Posterior cingulate gyrus (tissue), 11 donors: ENCODE data around the gene MRRF.

ENCODE experiments used
- DNase-seq, 10 donors: peaks; one replicate each; pipeline versions ENCODE4 v3.0.0 to v3.0.0-alpha.2; 2020 to 2021; ENCODE audit warnings: mixed read lengths in 3 of 10
- intact Hi-C: fragments of 100-400 bp; cut with DNase I; formaldehyde crosslinking; loops from one replicate; pipeline ENCODE4 v1.15.1; 2023

The MRRF gene

DNA sequence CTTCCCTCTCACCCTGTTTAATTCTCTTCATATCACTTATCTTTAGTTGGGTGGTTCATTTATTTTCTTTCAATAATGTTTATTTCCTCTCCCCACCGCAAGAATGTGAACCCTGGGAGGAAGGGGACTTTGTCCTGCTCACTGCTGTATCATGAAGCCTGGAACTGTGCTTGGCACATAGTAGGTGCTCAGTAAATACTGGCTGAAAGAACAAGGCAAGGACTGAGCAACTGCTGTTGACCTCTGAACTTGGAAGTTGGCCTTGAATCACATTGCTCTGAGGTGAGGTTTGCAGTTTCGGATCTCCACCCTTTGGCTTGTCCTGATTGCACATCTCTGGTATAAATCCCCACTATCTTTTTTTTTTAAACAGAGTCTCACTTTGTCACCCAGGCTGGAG is 84.1 kb downstream of the MRRF start:
- intact Hi-C loops = loop anchor here (5.0 kb wide), 1 partner anchor 81 kb away; no protein-coding TSS in a partner anchor
- no peak for DNase-seq

DNA sequence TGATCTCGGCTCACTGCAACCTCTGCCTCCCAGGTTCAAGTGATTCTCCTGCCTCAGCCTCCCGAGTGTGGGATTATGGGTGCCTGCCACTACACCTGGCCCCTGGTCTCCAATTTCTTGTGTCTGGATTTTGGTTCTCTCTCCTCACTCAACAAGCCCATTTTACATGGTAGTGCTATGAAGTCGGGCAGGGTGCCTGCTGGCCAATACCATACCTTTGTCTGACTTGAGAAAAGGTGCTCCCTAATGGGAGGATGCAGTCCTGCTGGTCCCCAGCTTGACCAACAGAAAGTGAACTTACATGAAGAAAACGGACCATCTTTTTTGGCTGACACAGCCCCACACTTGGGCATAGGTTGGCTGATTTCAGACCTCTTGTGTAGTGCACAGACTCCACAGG is 84.5 kb downstream of the MRRF start:
- peak in 1 of 10 donors; percentile 65 for DNase-seq
- intact Hi-C loops = loop anchor here (5.0 kb wide), 1 partner anchor 82 kb away; no protein-coding TSS in a partner anchor

DNA sequence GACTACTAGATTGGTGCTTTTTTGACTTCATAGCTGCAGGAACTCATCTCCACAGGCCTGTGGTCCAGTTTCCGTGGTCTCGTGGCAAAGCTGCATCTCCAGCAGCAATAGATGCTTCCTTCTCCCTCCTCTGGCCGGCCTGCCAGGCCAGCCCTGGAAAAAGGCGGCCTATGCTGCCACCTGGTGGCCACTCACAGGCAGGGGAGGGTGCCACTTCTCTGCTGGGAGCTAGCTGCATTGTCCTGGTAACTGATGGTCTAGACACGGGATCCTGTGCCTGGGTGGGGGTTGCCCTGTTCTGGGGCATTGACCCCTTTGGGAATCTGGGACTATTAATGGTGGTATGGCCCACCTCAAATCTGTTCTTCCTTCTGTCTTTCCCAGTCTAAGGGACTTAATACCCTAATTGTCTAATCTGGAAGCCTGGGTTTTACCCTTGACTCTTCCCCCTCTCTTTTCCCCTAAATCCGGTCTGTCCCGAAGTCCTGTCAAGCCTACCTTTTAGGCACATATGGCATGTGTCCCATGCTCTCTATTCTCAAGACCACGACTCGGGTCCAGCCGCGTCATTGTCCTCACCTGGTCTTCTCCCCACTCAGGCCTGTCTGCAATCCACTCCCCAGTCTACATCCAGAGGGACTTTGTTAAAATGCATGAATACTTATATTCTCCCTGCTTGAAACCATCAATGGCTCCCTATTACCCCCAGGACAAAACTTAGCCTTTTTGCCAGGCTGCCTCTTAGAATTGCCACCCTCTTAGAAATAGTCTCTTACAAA is 86.1 kb downstream of the MRRF start:
- intact Hi-C loops = loop anchor here (1.0 to 10.0 kb wide), 3 partner anchors 225 to 464 kb away; no protein-coding TSS in a partner anchor
- DNase-seq = peak; percentile 80 to 99 (median 90)

DNA sequence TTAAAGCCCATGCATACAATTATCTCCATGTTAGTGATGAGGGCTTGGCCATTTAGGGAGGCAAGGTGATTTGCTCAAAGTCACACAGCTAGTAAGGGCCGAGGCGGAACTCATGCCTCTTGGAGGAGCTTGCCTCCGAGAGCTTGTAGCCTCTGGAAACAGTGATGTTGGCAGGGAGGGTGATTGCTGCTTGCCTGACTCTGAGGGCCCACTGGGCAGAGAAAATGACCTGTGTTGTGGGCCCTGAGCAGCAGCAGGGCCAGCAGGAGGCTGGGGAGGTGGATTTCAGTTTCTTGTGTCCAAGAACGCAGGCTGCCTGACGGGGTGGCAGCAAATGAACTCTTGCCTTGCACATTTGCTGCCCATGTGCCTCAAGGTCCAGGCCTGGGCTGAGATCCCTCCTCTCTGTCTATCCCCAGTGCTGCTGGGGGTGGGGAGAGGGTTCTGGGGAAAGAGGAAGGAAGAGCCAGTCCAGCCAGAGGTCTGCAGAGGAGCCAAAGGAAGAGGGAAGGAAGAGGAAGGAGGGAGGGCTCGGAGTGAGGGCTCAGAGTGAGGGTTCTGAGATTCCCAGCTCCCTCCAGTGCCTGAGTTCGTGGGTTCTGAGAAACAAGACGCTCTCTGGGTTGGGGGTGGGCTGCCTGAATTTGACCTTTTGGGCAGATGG is 90.0 kb downstream of the MRRF start:
- intact Hi-C loops = loop anchor here (10.0 kb wide), 1 partner anchor 460 kb away; no protein-coding TSS in a partner anchor
- DNase-seq = peak in 3 of 10 donors; percentile 16 to 79 (median 57)

DNA sequence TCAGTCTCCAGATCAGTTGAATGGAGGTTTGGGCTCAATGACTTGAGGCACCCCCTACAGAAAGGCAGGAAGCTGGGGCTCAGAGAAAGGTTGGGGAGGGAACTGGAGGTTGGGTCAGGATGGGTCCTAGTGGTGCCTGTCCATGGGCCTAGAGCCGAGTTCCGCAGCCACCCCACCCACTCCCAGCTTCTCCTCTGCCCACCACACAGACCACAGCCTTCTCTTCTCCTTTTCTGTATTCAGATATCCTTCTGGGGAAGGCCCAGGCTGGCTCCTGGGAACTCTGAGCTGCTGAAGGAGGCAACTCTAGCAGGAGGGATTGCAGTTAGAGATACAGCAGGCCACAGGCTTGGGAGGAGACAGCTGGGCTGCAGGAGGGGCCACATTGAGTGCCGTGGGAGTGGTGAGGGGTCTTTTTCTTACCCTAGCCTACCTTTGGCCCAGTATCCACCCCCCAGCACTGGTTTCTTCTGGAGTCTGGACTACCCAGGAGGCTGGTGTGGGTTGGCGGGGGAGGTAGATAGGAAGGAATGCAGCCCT is 90.7 kb downstream of the MRRF start:
- peak in 2 of 10 donors; percentile 40 to 64 for DNase-seq
- intact Hi-C loops = loop anchor here (10.0 kb wide), 1 partner anchor 459 kb away; no protein-coding TSS in a partner anchor

DNA sequence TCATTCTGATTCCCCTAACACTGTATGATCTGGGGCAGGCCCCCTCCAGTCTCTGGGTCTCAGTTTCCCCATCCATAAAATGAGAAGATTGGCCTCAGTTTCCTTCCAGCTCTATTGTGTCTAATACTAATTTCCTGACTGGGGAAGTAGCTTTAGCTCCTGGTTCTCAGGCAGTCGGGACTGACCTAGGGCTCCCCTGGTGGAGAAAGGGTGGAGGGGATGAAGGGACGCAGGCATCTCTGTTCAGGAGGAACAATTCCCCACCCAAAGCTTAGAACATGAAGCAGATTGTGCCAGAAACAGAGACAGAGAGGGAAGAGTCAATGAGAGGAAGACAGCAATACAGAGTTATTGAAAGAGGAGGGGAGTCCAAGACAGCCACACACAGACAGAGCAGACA is 91.9 kb downstream of the MRRF start:
- intact Hi-C loops = loop anchor here (10.0 kb wide), 1 partner anchor 458 kb away; no protein-coding TSS in a partner anchor

DNA sequence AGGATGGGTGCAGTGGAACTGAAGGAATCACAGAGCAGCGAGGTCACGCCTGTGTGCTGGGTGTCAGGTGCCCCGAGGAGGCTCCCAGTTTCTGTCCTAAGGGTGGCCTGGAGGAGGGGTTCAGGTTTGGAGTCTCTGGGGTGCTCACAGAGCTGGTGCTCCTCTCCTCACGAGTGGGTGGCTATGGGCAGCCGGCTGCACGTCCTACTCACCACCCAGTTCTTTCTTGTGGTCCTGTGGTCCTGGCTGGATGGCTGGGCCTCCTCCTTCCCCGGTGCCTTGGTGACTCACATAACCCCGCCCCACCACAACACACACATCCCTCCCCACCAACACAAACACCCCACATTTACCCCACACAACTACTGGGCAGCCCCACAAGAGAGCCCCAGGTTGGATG is 96.2 kb downstream of the MRRF start:
- intact Hi-C loops = loop anchor here (10.0 kb wide), 1 partner anchor 94 kb away; no protein-coding TSS in a partner anchor
- DNase-seq = peak in 3 of 10 donors; percentile 48 to 77 (median 52)

More for the DNA sequence above, 91.9 kb downstream of the MRRF start:
- peak in 2 of 10 donors; percentile 20 to 65 for DNase-seq

DNA sequence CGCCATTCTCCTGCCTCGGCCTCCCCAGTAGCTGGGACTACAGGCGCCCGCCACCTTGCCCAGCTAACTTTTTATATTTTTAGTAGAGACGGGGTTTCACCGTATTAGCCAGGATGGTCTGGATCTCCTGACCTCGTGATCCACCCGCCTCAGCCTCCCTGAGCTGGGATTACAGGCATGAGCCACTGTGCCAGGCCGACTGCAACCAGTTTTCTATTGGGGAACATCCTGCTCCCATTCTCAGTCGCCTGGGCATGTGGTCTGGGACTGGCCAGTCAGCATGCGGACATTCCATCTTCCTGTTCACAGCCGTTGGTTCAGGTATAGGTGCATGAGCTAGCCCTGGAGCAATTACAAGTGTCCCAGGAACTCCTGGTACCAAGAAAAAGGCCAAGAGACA is 98.4 kb downstream of the MRRF start:
- intact Hi-C loops = loop anchor here (10.0 kb wide), 1 partner anchor 92 kb away; no protein-coding TSS in a partner anchor
- peak in 1 of 10 donors; percentile 56 for DNase-seq

DNA sequence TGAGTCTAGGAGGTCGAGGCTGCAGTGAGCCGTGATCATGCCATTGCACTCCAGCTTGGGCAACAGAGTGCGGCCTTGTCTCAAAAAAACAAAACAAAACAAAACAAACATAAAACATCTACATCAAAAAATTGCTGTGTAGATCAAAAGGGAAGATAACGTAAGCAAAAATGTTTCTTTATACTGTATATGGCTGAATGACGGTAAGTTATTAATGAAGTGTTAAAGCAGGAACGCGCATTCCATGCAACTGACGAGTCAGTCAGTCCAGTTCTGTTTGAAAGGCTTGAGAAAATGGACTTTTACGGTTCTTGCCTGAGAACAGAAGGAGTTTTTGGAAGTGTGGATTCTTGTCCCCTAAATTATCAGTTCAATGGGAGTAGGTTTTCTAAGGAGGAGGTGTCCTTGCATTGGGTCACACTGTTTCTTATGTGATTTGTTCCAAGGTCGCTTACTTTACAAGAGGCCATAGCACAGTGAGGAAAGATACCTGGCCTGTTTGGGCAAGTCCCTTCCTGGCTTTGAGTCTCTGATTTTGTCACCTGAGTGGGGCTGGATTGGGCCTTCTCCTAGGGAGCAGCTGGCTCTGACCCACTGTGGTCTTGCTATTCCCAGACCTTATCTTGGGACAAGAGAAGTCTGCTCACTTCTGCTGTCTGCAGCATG is 99.6 kb downstream of the MRRF start:
- peak in 1 of 10 donors; percentile 39 for DNase-seq
- intact Hi-C loops = loop anchor here (10.0 kb wide), 1 partner anchor 91 kb away; no protein-coding TSS in a partner anchor

DNA sequence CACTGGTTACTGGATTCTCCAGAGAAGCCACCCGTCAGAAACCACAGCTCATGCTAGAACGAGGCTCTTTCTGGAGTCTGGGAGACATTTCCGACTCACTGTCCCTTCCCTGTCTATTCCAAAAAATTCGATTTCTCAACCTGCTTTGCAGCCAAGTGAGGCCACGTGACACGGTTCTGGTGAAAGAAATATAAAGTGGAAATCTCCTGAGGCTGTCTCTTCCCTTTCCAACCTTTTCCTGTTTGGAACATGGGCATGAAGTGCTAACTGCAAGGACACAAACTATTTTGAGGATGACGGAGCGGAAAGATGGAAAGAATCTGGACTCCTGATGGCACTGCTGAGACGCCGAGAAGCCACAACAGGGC is 100.1 kb downstream of the MRRF start:
- DNase-seq = peak in 1 of 10 donors; percentile 28
- intact Hi-C loops = loop anchor here (10.0 kb wide), 1 partner anchor 90 kb away; no protein-coding TSS in a partner anchor

DNA sequence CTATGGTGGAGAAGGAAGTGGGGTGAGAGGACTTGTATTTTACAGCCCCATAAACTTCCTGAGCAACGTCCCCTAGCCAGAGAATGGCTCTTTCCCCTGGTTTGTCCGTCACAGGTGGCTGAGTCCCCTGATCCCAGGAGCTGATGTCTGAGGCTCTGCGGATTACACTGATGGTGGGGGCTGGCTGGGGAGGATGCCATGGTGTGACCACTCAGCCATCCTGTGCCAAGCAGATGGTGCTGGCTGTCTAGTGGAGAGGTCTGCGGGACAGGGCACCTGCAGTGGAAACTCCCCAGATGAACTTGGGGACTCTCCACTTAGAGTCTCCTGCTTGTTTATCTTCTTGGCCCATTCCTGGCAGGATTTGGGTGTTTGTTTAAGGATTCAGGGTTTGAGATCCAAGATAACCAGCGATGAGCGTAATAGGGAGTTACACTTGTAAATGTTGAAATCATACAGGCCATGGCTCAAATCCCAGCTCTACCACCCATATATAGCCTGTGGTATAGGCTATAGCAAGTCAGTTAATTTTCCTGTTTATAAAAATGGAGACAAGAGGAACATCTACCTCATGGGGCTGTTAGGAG is 101.5 kb downstream of the MRRF start:
- peak in 2 of 10 donors; percentile 33 to 57 for DNase-seq
- intact Hi-C loops = loop anchor here (10.0 kb wide), 1 partner anchor 89 kb away; no protein-coding TSS in a partner anchor

DNA sequence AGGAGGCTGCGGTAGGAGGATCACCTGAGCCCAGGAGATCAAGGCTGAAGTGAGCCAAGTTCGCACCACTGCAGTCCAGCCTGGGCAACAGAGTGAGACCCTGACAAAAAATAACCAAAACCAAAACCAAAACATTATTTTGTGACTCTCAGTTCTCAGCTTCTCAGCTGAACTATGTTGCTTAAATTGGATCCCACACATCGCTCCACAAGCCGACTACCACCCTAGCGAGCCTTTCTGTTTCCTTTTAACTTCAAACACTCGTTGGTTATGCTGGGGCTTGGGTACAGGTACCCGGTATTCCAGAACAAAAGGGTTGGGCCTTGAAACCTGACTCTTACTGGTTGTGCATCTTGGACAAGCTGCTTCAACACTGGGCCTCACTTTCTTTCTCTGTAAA is 102.4 kb downstream of the MRRF start:
- intact Hi-C loops = loop anchor here (10.0 kb wide), 1 partner anchor 88 kb away; no protein-coding TSS in a partner anchor

DNA sequence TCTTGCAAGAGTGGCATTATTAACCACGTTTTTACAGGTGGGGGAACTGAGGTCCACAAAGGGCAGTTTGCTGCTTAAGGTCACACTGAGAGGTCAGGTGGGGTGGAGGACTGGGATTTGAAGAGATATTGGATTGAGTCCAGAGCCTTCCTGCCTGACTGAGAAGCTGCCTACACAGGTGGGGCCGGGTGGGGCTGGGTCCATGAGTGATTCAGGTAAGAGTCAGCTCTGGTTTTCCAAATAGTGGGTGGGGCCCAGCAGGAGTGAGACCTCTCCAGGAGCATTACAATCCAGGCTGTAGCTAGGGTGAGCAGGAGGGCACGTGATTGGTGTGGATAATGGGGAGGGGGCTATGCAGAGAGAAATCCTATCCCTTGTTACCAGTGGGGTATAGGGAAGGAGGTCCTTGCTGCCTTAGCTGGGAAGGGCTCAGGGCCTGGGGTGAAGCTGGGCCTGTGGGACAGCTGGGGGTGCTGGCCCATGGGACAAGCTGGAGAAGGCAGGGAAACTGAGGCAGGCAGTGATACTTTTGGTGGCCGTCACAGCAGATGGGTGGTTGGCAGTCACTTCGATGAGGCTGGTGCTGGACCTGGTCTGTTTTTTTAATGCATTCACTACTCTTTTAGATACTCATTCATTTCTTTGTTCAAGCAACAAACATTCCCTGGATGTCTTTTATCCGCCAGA is 103.2 kb downstream of the MRRF start:
- intact Hi-C loops = loop anchor here (10.0 kb wide), 1 partner anchor 87 kb away; no protein-coding TSS in a partner anchor
- DNase-seq = peak in 1 of 10 donors; percentile 16

More for the DNA sequence above, 102.4 kb downstream of the MRRF start:
- peak in 1 of 10 donors; percentile 7 for DNase-seq

DNA sequence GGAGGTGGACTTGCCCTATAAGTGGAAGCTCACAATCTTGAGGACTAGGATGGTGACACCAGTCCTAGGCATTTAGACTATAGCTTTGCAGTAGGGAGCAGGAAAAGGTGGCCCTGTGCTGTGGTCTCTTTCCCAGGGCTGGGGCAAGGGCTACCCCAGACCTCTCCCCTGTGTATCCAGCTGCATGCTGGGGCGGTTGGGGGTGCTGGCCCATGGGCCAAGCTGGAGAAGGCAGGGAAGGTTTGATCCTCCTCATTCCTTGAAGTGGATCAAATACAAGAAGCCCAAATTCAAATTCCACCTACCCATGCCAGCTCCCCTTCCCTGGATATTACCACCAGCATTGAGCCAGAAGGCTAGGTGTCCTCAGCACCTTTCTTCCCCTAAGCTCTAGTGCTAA is 104.0 kb downstream of the MRRF start:
- DNase-seq = peak in 1 of 10 donors; percentile 54
- intact Hi-C loops = loop anchor here (10.0 kb wide), 1 partner anchor 86 kb away; no protein-coding TSS in a partner anchor

DNA sequence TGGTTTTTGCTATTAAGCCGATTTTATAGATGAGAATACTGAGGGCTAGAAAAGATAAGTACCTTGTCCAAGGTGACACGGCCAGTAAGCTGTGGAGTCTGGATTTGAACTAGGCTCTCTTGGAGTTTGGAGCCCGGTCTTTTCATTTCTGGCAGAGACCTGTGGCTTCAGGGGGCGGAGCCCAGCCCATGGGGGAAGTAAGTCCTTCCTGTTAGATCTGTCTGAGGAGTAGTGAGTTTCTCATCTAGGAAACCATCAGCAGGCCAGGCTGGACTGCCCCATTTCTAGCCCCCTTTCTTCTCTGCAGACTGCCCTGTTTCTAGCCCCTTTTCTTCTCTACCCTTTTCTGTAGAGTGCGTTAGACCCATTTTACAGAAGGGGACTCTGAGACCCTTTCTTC is 105.6 kb downstream of the MRRF start:
- intact Hi-C loops = no loop called here
- peak in 2 of 10 donors; percentile 76 to 78 for DNase-seq

DNA sequence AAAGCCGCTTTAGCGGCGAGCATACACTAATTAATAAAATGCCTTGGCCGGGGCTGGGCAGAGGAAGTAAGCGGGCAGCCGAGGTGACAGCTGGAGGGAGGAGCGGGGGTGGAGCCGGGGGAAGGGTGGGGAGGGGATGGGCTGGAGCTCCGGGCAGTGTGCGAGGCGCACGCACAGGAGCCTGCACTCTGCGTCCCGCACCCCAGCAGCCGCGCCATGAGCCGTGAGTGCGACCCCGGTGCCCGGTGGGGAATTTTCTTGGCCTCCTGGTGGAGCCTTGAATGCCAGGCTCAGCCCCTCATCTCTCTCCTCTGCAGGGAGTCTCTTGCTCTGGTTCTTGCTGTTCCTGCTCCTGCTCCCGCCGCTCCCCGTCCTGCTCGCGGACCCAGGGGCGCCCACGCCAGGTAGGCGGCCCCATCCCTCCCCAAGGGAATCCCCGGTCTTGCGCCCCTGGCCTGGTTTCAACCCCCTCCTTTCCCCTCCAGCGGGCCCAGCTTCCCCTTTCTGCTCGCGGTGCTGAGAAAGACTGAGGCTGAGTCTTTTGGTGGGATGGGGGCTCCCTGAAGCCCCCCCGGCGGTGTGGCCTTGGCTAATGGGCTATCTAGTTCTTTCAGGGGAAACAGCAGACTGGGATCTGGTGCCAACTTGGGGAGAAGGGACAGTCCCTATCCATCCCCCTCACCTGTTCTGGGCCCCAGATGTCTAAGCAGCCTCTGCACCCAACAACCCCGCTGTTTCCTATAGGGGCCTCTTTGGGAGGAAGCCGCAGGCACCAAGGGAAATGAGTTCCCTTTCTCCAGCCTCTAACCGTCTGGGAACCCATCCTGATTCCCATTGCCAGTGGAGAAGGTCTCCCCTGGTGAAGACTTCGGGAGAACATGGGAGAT is 106.4 kb downstream of the MRRF start, which contains the start of gene PTGS1:
Gene PTGS1 (plus strand): TSS at position 156 of the 887 bp plus-strand sequence. CDS start 61 bp downstream, at position 217.
- peak in 2 of 10 donors; percentile 66 to 81 for DNase-seq
- intact Hi-C loops = no loop called here

DNA sequence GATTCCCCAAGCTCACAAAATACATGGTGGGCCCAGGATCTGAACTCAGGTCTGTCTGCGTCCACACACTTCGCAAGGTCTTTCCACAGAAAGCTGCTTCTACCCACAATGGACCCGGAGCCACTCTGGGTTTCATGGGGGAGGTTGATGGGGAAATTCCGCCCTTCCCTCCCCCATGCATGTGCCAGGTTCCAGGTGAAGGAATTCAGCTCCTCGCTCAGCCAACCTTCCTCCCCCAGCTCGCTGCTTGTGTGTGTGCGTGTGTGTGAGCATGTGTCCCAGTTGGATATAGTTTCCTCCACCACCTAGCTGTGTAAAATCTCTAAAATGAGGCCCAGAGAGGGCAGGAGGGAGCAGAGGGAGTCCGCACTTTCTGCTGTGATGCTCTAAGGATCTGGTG is 107.2 kb downstream of the MRRF start:
- intact Hi-C loops = no loop called here

More for the DNA sequence above, 107.2 kb downstream of the MRRF start:
- DNase-seq = peak in 2 of 10 donors; percentile 33 to 45
